Measurements from ENCODE around the gene SRGAP3.

DNA sequence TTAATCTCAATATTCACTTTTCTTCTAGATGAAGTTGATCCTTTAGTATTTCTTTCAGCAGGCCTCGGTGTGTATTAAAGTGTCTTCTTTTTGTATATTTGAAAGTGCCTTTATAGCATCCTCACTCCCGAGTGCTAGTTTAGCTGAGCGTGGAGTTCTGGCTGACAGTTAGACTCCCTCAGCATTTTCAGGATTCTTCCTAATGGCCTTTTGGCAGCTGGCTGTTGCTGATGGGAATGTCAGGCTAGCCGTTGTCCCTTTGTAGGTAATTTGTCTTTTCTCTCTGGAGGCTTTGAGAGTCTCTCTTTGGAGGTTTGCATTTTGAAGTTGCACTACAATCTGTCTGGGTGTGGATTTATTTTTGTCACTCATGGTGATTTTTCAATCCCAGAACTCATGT is 94.4 kb downstream of the SRGAP3 start:
- TF ChIP-seq ZXDB (tag by site-specific recombination; IDR thresholded peaks at IDR 0.05) = no peak
- TF ChIP-seq KLF7 (tag by site-specific recombination; IDR thresholded peaks at IDR 0.05; ENCODE audit: borderline replicate concordance) = no peak
- TF ChIP-seq, protein P1, sequence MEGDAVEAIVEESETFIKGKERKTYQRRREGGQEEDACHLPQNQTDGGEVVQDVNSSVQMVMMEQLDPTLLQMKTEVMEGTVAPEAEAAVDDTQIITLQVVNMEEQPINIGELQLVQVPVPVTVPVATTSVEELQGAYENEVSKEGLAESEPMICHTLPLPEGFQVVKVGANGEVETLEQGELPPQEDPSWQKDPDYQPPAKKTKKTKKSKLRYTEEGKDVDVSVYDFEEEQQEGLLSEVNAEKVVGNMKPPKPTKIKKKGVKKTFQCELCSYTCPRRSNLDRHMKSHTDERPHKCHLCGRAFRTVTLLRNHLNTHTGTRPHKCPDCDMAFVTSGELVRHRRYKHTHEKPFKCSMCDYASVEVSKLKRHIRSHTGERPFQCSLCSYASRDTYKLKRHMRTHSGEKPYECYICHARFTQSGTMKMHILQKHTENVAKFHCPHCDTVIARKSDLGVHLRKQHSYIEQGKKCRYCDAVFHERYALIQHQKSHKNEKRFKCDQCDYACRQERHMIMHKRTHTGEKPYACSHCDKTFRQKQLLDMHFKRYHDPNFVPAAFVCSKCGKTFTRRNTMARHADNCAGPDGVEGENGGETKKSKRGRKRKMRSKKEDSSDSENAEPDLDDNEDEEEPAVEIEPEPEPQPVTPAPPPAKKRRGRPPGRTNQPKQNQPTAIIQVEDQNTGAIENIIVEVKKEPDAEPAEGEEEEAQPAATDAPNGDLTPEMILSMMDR (tag by site-specific recombination; IDR thresholded peaks at IDR 0.05) = no peak
- no peak for TF ChIP-seq KLF1 (tag by site-specific recombination; IDR thresholded peaks at IDR 0.05)
- TF ChIP-seq ZNF501 (tag by site-specific recombination; IDR thresholded peaks at IDR 0.05) = no peak
- TF ChIP-seq ZNF768 (tag by site-specific recombination; IDR thresholded peaks at IDR 0.05) = no peak
- TF ChIP-seq, protein P2, sequence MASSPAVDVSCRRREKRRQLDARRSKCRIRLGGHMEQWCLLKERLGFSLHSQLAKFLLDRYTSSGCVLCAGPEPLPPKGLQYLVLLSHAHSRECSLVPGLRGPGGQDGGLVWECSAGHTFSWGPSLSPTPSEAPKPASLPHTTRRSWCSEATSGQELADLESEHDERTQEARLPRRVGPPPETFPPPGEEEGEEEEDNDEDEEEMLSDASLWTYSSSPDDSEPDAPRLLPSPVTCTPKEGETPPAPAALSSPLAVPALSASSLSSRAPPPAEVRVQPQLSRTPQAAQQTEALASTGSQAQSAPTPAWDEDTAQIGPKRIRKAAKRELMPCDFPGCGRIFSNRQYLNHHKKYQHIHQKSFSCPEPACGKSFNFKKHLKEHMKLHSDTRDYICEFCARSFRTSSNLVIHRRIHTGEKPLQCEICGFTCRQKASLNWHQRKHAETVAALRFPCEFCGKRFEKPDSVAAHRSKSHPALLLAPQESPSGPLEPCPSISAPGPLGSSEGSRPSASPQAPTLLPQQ (tag by site-specific recombination; IDR thresholded peaks at IDR 0.05) = no peak
- TF ChIP-seq ZFP3 (tag by site-specific recombination; IDR thresholded peaks at IDR 0.05; ENCODE audit: low read depth) = no peak
- TF ChIP-seq, protein P3, sequence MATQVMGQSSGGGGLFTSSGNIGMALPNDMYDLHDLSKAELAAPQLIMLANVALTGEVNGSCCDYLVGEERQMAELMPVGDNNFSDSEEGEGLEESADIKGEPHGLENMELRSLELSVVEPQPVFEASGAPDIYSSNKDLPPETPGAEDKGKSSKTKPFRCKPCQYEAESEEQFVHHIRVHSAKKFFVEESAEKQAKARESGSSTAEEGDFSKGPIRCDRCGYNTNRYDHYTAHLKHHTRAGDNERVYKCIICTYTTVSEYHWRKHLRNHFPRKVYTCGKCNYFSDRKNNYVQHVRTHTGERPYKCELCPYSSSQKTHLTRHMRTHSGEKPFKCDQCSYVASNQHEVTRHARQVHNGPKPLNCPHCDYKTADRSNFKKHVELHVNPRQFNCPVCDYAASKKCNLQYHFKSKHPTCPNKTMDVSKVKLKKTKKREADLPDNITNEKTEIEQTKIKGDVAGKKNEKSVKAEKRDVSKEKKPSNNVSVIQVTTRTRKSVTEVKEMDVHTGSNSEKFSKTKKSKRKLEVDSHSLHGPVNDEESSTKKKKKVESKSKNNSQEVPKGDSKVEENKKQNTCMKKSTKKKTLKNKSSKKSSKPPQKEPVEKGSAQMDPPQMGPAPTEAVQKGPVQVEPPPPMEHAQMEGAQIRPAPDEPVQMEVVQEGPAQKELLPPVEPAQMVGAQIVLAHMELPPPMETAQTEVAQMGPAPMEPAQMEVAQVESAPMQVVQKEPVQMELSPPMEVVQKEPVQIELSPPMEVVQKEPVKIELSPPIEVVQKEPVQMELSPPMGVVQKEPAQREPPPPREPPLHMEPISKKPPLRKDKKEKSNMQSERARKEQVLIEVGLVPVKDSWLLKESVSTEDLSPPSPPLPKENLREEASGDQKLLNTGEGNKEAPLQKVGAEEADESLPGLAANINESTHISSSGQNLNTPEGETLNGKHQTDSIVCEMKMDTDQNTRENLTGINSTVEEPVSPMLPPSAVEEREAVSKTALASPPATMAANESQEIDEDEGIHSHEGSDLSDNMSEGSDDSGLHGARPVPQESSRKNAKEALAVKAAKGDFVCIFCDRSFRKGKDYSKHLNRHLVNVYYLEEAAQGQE (tag by site-specific recombination; IDR thresholded peaks at IDR 0.05) = no peak
- no peak for TF ChIP-seq ZIC2 (tag by site-specific recombination; IDR thresholded peaks at IDR 0.05)
